ENCODE data around the gene CAMK4.
A peak's percentile ranks its signal among the peaks of the same experiment; 100 is the strongest.

CAMK4 gene

GRCh38 chr5:111225926-111226325 lies 1.7 kb downstream of the CAMK4 start:
- Histone ChIP-seq H3K9me2 (replicated peaks; ENCODE audit: control insufficient read depth, low read length) (no peaks in the 10 kb centered on the region), H3K79me2 (ENCODE audit: control insufficient read depth, low read length) (peaks cover 46% of the 10 kb centered on the region), H3K9me3 (ENCODE audit: control insufficient read depth, insufficient read depth, low read length) (no peaks in the 10 kb centered on the region), H4K20me1 (ENCODE audit: control insufficient read depth, insufficient read depth, low read depth, low read length) (no peaks in the 10 kb centered on the region), H3K4me2 (ENCODE audit: low read length) (peak overlapping the region; percentile 64), H3K36me3 (ENCODE audit: control insufficient read depth, low read length) (no peaks in the 10 kb centered on the region), H3K27ac (ENCODE audit: low read depth, low read length) (no peak overlapping the region), H3F3A (ENCODE audit: control insufficient read depth, insufficient read depth) (no peaks in the 10 kb centered on the region), H3K4me3 (ENCODE audit: low read length) (peak overlapping the region; percentile 73), H3K4me1 (ENCODE audit: control insufficient read depth, low read length) (peaks cover 46% of the 10 kb centered on the region), H3K27me3 (ENCODE audit: control insufficient read depth, low read length) (peaks cover 13% of the 10 kb centered on the region)
- TF ChIP-seq CTCF (IDR thresholded peaks at IDR 0.05; ENCODE audit: low read depth, low read length, poor library complexity, severe bottlenecking) (no peak), EZH2phosphoT487 (IDR thresholded peaks at IDR 0.05; ENCODE audit: borderline replicate concordance, low read length) (no peak)

GRCh38 chr5:111226556-111226955 lies 2.4 kb downstream of the CAMK4 start:
- H3K27me3 ChIP-seq (ENCODE audit: control insufficient read depth, low read length), result peaks cover 13% of the 10 kb centered on the region
- no peaks in the 10 kb centered on the region for H3K36me3 ChIP-seq (ENCODE audit: control insufficient read depth, low read length)
- H4K20me1 ChIP-seq (ENCODE audit: control insufficient read depth, insufficient read depth, low read depth, low read length), result no peaks in the 10 kb centered on the region
- H3K27ac ChIP-seq (ENCODE audit: low read depth, low read length), result no peak overlapping the region
- peaks cover 51% of the 10 kb centered on the region for H3K4me1 ChIP-seq (ENCODE audit: control insufficient read depth, low read length)
- no peaks in the 10 kb centered on the region for H3F3A ChIP-seq (ENCODE audit: control insufficient read depth, insufficient read depth)
- TF ChIP-seq EZH2phosphoT487 (IDR thresholded peaks at IDR 0.05; ENCODE audit: borderline replicate concordance, low read length) (no peak), CTCF (IDR thresholded peaks at IDR 0.05; ENCODE audit: low read depth, low read length, poor library complexity, severe bottlenecking) (no peak)
- H3K9me2 ChIP-seq (replicated peaks; ENCODE audit: control insufficient read depth, low read length), result no peaks in the 10 kb centered on the region
- peak overlapping the region; percentile 64 for H3K4me2 ChIP-seq (ENCODE audit: low read length)
- H3K4me3 ChIP-seq (ENCODE audit: low read length), result peak overlapping the region; percentile 73
- H3K79me2 ChIP-seq (ENCODE audit: control insufficient read depth, low read length), result peaks cover 51% of the 10 kb centered on the region
- H3K9me3 ChIP-seq (ENCODE audit: control insufficient read depth, insufficient read depth, low read length), result no peaks in the 10 kb centered on the region

- TF ChIP-seq CTCF (IDR thresholded peaks at IDR 0.05; ENCODE audit: low read depth, low read length, poor library complexity, severe bottlenecking) (no peak), EZH2phosphoT487 (IDR thresholded peaks at IDR 0.05; ENCODE audit: borderline replicate concordance, low read length) (no peak)
- peaks cover 51% of the 10 kb centered on the region for H3K79me2 ChIP-seq (ENCODE audit: control insufficient read depth, low read length)
- H3K27ac ChIP-seq (ENCODE audit: low read depth, low read length), result no peak overlapping the region
- peaks cover 13% of the 10 kb centered on the region for H3K27me3 ChIP-seq (ENCODE audit: control insufficient read depth, low read length)
- H4K20me1 ChIP-seq (ENCODE audit: control insufficient read depth, insufficient read depth, low read depth, low read length), result no peaks in the 10 kb centered on the region
- no peaks in the 10 kb centered on the region for H3K36me3 ChIP-seq (ENCODE audit: control insufficient read depth, low read length)
- peak overlapping the region; percentile 64 for H3K4me2 ChIP-seq (ENCODE audit: low read length)
- peaks cover 51% of the 10 kb centered on the region for H3K4me1 ChIP-seq (ENCODE audit: control insufficient read depth, low read length)
- no peaks in the 10 kb centered on the region for H3K9me2 ChIP-seq (replicated peaks; ENCODE audit: control insufficient read depth, low read length)
- H3K9me3 ChIP-seq (ENCODE audit: control insufficient read depth, insufficient read depth, low read length), result no peaks in the 10 kb centered on the region
- H3K4me3 ChIP-seq (ENCODE audit: low read length), result 0 out of 2 replicates have a peak overlapping the region, but pooled peaks have one; percentile 4
- H3F3A ChIP-seq (ENCODE audit: control insufficient read depth, insufficient read depth), result no peaks in the 10 kb centered on the region
Measured at GRCh38 chr5:111227226-111227782, 3.1 kb downstream of the CAMK4 start.
